GM23338 (cell line): ENCODE results near the gene HOXA3. TPM values are rescaled to one million over a fixed set of nuclear protein-coding genes. Genes with fewer than 3 reads are reported as not detected.

Source experiments
- ATAC-seq: fragments of 200-7000 bp; cut with Tn5 transposase; 3 replicates; pipeline ENCODE4 v1.9.1; 2020
- DNase-seq: peaks from one replicate; pipeline ENCODE4 v3.0.0-alpha.2; 2015; ENCODE audit warnings: low spot score
- H2AFZ ChIP-seq: fragments of 200-600 bp; sonication (generic); 2 replicates; pipeline ENCODE4 v1.8.0; 2016; ENCODE audit warnings: antibody characterized with exemption, mild to moderate bottlenecking, moderate library complexity
- H3F3A ChIP-seq: fragments of 200-600 bp; sonication (generic); replicated peaks from 2 replicates; pipeline ENCODE4 v1.8.0; 2017; ENCODE audit warnings: antibody characterized with exemption, mixed run types, low read depth
- H3K27ac ChIP-seq: fragments of 200-600 bp; sonication (generic); 2 replicates; pipeline ENCODE4 v1.6.1; 2016; ENCODE audit warnings: low read depth
- H3K27me3 ChIP-seq: fragments of 200-600 bp; sonication (generic); 2 replicates; pipeline ENCODE4 v1.8.0; 2016; ENCODE audit warnings: mild to moderate bottlenecking, mixed run types, moderate library complexity; ENCODE audit not compliant: insufficient read depth
- H3K36me3 ChIP-seq: fragments of 200-600 bp; sonication (generic); 2 replicates; pipeline ENCODE4 v1.8.0; 2016; ENCODE audit warnings: mild to moderate bottlenecking; ENCODE audit not compliant: insufficient read depth
- H3K4me1 ChIP-seq: fragments of 200-600 bp; sonication (generic); 2 replicates; pipeline ENCODE4 v1.8.0; 2016; ENCODE audit warnings: mild to moderate bottlenecking, moderate library complexity; ENCODE audit not compliant: insufficient read depth
- H3K4me2 ChIP-seq: fragments of 200-600 bp; sonication (generic); 2 replicates; pipeline ENCODE4 v1.7.1; 2017; ENCODE audit warnings: mixed run types
- H3K4me3 ChIP-seq: fragments of 200-600 bp; sonication (generic); 2 replicates; pipeline ENCODE4 v1.6.1; 2016; ENCODE audit warnings: mixed run types
- H3K79me2 ChIP-seq: fragments of 200-600 bp; sonication (generic); replicated peaks from 2 replicates; pipeline ENCODE4 v1.8.0; 2017; ENCODE audit warnings: mild to moderate bottlenecking; ENCODE audit not compliant: insufficient read depth
- H3K9me2 ChIP-seq: fragments of 200-600 bp; sonication (generic); 2 replicates; pipeline ENCODE4 v1.8.0; 2017; ENCODE audit not compliant: insufficient read depth
- H4K20me1 ChIP-seq: fragments of 200-600 bp; sonication (generic); replicated peaks from 2 replicates; pipeline ENCODE4 v1.8.0; 2017; ENCODE audit warnings: mild to moderate bottlenecking; ENCODE audit not compliant: insufficient read depth
- H3K27ac Mint-ChIP-seq: 2 replicates; pipeline ENCODE4 v1.8.0; 2020; ENCODE audit warnings: inconsistent platforms, mild to moderate bottlenecking, moderate library complexity, mixed read lengths
- H3K27me3 Mint-ChIP-seq: 3 replicates; pipeline ENCODE4 v1.8.0; 2022; ENCODE audit warnings: low read depth, mild to moderate bottlenecking, moderate library complexity, mixed read lengths, inconsistent platforms; ENCODE audit not compliant: insufficient read depth, poor library complexity
- H3K36me3 Mint-ChIP-seq: 3 replicates; pipeline ENCODE4 v1.8.0; 2021; ENCODE audit warnings: low read depth, mild to moderate bottlenecking, inconsistent platforms, moderate library complexity, mixed read lengths
- H3K4me1 Mint-ChIP-seq: 3 replicates; pipeline ENCODE4 v1.8.0; 2020; ENCODE audit warnings: mild to moderate bottlenecking, inconsistent platforms, mixed read lengths
- H3K4me3 Mint-ChIP-seq: 3 replicates; pipeline ENCODE4 v1.8.0; 2021; ENCODE audit warnings: moderate library complexity, mild to moderate bottlenecking, inconsistent platforms, mixed read lengths
- H3K9me3 Mint-ChIP-seq: 3 replicates; pipeline ENCODE4 v1.8.0; 2020; ENCODE audit warnings: moderate library complexity, mild to moderate bottlenecking, inconsistent platforms, mixed read lengths
- CREB1 ChIP-seq: fragments of 250-450 bp; sonication (Bioruptor Pico); IDR thresholded peaks from 2 replicates; pipeline ENCODE4 v1.5.0; 2020; ENCODE audit warnings: low read depth, mild to moderate bottlenecking, moderate library complexity
- EZH2 ChIP-seq: fragments of 200-600 bp; sonication (generic); IDR thresholded peaks from one replicate; pipeline ENCODE4 v1.8.0; 2017; ENCODE audit warnings: antibody characterized with exemption, mild to moderate bottlenecking, low read depth; ENCODE audit not compliant: unreplicated experiment
- EZH2phosphoT487 ChIP-seq: fragments of 200-600 bp; sonication (generic); IDR thresholded peaks from one replicate; pipeline ENCODE4 v1.8.1; 2018; ENCODE audit warnings: antibody characterized with exemption; ENCODE audit not compliant: unreplicated experiment
- NANOG ChIP-seq: IDR thresholded peaks from 2 replicates; pipeline ENCODE4 v1.6.1; 2016; ENCODE audit warnings: antibody characterized with exemption, borderline replicate concordance
- STAT1 ChIP-seq: IDR thresholded peaks from one replicate; pipeline ENCODE4 v1.6.1; 2016; ENCODE audit warnings: antibody characterized with exemption; ENCODE audit not compliant: unreplicated experiment
- ZNF331 ChIP-seq: fragments of 250-450 bp; sonication (Bioruptor Pico); IDR thresholded peaks from 2 replicates; pipeline ENCODE4 v1.5.0; 2020; ENCODE audit warnings: low read depth, mild to moderate bottlenecking, moderate library complexity
- polyA plus RNA-seq: library from polyadenylated mRNA; unstranded; fragments of >200 nt; fragmentation: Nextera tagmentation; extraction: Ambion mirVana; gene quantifications from 2 replicates; pipeline ENCODE4 v1.2.1, GENCODE V29; 2016
- total RNA-seq: library from RNA; depleted of rRNA; stranded (reverse); fragments of >200 nt; shearing (Covaris generic); gene quantifications from 2 replicates; pipeline ENCODE4 v1.2.3, GENCODE V29; 2014
- TF ChIP-seq, protein P1 (sequence below), 2 experiments: fragments of 200-600 bp in 1 of 2; sonication (generic) in 1 of 2; conservative IDR thresholded peaks; 2 replicates each; pipeline versions ENCODE4 v1.5.1 to v1.6.1; 2016 to 2017; ENCODE audit warnings: antibody characterized with exemption in 2 of 2, low read depth in 2 of 2, mild to moderate bottlenecking in 2 of 2, moderate library complexity in 1 of 2
- TF ChIP-seq, protein P2 (sequence below): IDR thresholded peaks from one replicate; pipeline ENCODE4 v1.6.1; 2018; ENCODE audit warnings: antibody characterized with exemption; ENCODE audit not compliant: unreplicated experiment
- TF ChIP-seq, protein P3 (sequence below): IDR thresholded peaks from 2 replicates; pipeline ENCODE4 v1.6.1; 2016; ENCODE audit warnings: antibody characterized with exemption

Gene HOXA3
- total and polyA plus RNA-seq, 2 experiments from 2014 or later: not detected

DNA sequence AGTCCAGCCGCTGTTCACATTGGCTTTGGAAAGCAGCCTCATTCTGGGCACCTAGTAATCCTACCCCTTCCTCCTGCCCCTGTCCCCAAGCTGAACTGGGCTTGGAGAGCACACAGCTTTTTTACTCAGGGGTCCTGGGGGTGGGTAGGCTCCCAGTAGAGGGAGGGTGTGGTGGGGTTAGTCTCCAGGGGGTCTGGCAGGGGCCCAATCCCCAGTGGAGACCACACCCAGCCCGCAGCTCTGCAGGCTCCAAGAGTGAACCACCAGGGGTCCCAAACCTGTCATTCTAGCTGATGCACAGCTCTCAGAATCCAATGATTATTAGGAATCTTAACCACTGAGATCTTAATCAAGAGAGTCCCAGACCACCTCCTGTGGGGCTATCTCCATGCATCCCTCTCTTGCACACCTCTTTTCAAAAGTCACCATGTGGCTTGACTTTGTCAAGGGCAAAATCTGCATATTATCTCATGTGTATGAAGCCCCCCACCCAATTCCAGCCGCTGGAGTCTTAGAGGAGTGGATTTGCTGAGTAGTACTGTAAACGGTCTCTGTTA lies 30.0 kb upstream of the HOXA3 start:
- ATAC-seq: no peak
- no peak for DNase-seq
- Mint-ChIP-seq H3K27me3 (peaks cover 100% of the 10 kb centered on the region), H3K9me3 (peaks cover 7% of the 10 kb centered on the region; the same call in 2 of the 3 replicates), H3K4me3 (no peak overlapping the region), H3K27ac (no peak overlapping the region), H3K36me3 (no peaks in the 10 kb centered on the region), H3K4me1 (peaks cover 34% of the 10 kb centered on the region)
- H4K20me1 ChIP-seq: peaks cover 64% of the 10 kb centered on the region
- H3K36me3 ChIP-seq: no peaks in the 10 kb centered on the region
- no peak overlapping the region for H3K4me3 ChIP-seq
- peaks cover 100% of the 10 kb centered on the region for H3K27me3 ChIP-seq
- TF ChIP-seq EZH2phosphoT487 (no peak), CREB1 (CRISPR knock-in tag) (no peak), EZH2 (no peak), ZNF331 (CRISPR knock-in tag) (no peak), NANOG (no peak), STAT1 (no peak)
- TF ChIP-seq, protein P1, sequence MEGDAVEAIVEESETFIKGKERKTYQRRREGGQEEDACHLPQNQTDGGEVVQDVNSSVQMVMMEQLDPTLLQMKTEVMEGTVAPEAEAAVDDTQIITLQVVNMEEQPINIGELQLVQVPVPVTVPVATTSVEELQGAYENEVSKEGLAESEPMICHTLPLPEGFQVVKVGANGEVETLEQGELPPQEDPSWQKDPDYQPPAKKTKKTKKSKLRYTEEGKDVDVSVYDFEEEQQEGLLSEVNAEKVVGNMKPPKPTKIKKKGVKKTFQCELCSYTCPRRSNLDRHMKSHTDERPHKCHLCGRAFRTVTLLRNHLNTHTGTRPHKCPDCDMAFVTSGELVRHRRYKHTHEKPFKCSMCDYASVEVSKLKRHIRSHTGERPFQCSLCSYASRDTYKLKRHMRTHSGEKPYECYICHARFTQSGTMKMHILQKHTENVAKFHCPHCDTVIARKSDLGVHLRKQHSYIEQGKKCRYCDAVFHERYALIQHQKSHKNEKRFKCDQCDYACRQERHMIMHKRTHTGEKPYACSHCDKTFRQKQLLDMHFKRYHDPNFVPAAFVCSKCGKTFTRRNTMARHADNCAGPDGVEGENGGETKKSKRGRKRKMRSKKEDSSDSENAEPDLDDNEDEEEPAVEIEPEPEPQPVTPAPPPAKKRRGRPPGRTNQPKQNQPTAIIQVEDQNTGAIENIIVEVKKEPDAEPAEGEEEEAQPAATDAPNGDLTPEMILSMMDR (conservative IDR thresholded peaks at IDR 0.05; ENCODE audit: low read depth in 2 of 2): no peak
- TF ChIP-seq, protein P2, sequence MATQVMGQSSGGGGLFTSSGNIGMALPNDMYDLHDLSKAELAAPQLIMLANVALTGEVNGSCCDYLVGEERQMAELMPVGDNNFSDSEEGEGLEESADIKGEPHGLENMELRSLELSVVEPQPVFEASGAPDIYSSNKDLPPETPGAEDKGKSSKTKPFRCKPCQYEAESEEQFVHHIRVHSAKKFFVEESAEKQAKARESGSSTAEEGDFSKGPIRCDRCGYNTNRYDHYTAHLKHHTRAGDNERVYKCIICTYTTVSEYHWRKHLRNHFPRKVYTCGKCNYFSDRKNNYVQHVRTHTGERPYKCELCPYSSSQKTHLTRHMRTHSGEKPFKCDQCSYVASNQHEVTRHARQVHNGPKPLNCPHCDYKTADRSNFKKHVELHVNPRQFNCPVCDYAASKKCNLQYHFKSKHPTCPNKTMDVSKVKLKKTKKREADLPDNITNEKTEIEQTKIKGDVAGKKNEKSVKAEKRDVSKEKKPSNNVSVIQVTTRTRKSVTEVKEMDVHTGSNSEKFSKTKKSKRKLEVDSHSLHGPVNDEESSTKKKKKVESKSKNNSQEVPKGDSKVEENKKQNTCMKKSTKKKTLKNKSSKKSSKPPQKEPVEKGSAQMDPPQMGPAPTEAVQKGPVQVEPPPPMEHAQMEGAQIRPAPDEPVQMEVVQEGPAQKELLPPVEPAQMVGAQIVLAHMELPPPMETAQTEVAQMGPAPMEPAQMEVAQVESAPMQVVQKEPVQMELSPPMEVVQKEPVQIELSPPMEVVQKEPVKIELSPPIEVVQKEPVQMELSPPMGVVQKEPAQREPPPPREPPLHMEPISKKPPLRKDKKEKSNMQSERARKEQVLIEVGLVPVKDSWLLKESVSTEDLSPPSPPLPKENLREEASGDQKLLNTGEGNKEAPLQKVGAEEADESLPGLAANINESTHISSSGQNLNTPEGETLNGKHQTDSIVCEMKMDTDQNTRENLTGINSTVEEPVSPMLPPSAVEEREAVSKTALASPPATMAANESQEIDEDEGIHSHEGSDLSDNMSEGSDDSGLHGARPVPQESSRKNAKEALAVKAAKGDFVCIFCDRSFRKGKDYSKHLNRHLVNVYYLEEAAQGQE: no peak
- TF ChIP-seq, protein P3, sequence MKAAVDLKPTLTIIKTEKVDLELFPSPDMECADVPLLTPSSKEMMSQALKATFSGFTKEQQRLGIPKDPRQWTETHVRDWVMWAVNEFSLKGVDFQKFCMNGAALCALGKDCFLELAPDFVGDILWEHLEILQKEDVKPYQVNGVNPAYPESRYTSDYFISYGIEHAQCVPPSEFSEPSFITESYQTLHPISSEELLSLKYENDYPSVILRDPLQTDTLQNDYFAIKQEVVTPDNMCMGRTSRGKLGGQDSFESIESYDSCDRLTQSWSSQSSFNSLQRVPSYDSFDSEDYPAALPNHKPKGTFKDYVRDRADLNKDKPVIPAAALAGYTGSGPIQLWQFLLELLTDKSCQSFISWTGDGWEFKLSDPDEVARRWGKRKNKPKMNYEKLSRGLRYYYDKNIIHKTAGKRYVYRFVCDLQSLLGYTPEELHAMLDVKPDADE: no peak
- peaks cover 51% of the 10 kb centered on the region for H3F3A ChIP-seq
- H3K9me2 ChIP-seq: no peaks in the 10 kb centered on the region
- H3K27ac ChIP-seq: no peak overlapping the region
- H3K79me2 ChIP-seq: no peaks in the 10 kb centered on the region
- H3K4me1 ChIP-seq: peaks cover 55% of the 10 kb centered on the region
- H2AFZ ChIP-seq: no peak overlapping the region
- peak overlapping the region; percentile 72; the same call in 1 of the 2 replicates for H3K4me2 ChIP-seq
